ENCODE results near the gene ZNF189.

The ZNF189 gene

GRCh38 chr9:101399643-101399970 lies 956 bp downstream of the ZNF189 start:
- peak; percentile 11 for DNase-seq (ENCODE audit: low spot score)
- in situ Hi-C loops (cut with MboI; ENCODE audit: low sequenced_read_pairs, unreplicated experiment): no loop called here
- no peak for TF ChIP-seq CTCF (IDR thresholded peaks at IDR 0.05; ENCODE audit: borderline replicate concordance, control extremely low read depth, extremely low read depth, insufficient read depth, missing control alignments)

- DNase-seq (ENCODE audit: low spot score): no peak
- in situ Hi-C loops (cut with MboI; ENCODE audit: low sequenced_read_pairs, unreplicated experiment): no loop called here
- TF ChIP-seq CTCF (IDR thresholded peaks at IDR 0.05; ENCODE audit: borderline replicate concordance, control extremely low read depth, extremely low read depth, insufficient read depth, missing control alignments): no peak
These were observed 1.5 kb downstream of the ZNF189 start for GRCh38 chr9:101400120-101400519.

GRCh38 chr9:101403516-101404285 lies 5.0 kb downstream of the ZNF189 start:
- DNase-seq (ENCODE audit: low spot score): no peak
- in situ Hi-C loops (cut with MboI; ENCODE audit: low sequenced_read_pairs, unreplicated experiment): no loop called here
- TF ChIP-seq CTCF (IDR thresholded peaks at IDR 0.05; ENCODE audit: borderline replicate concordance, control extremely low read depth, extremely low read depth, insufficient read depth, missing control alignments): no peak

DNA sequence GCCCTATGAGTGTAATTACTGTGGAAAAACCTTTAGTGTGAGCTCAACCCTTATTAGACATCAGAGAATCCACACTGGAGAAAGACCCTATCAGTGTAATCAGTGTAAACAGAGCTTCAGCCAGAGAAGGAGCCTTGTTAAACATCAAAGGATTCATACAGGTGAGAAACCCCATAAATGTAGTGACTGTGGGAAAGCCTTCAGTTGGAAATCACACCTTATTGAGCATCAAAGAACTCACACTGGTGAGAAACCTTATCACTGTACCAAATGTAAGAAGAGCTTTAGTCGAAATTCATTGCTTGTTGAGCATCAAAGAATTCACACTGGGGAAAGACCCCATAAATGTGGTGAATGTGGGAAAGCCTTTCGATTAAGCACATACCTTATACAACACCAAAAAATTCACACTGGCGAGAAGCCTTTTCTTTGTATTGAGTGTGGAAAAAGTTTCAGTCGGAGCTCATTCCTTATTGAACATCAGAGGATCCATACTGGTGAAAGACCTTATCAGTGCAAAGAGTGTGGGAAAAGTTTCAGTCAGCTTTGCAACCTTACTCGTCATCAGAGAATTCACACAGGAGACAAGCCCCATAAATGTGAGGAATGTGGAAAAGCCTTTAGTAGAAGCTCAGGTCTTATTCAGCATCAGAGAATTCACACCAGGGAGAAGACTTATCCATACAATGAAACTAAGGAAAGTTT lies 9.9 kb downstream of the ZNF189 start:
- no peak for TF ChIP-seq CTCF (IDR thresholded peaks at IDR 0.05; ENCODE audit: borderline replicate concordance, control extremely low read depth, extremely low read depth, insufficient read depth, missing control alignments)
- in situ Hi-C loops (cut with MboI; ENCODE audit: low sequenced_read_pairs, unreplicated experiment): no loop called here

DNA sequence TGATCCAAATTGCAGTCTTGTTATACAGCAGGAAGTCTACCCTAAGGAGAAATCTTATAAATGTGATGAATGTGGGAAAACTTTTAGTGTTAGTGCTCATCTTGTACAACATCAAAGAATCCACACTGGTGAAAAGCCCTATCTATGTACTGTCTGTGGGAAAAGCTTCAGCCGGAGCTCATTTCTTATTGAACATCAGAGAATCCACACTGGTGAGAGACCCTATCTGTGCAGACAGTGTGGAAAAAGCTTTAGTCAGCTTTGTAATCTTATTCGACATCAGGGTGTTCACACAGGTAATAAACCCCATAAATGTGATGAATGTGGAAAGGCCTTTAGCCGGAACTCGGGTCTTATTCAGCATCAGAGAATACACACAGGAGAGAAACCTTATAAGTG lies 10.4 kb downstream of the ZNF189 start:
- in situ Hi-C loops (cut with MboI; ENCODE audit: low sequenced_read_pairs, unreplicated experiment): no loop called here
- DNase-seq (ENCODE audit: low spot score): no peak
- TF ChIP-seq CTCF (IDR thresholded peaks at IDR 0.05; ENCODE audit: borderline replicate concordance, control extremely low read depth, extremely low read depth, insufficient read depth, missing control alignments): no peak

More for the DNA sequence above, 9.9 kb downstream of the ZNF189 start:
- no peak for DNase-seq (ENCODE audit: low spot score)

GRCh38 chr9:101414839-101415238 lies 16.2 kb downstream of the ZNF189 start:
- no peak for TF ChIP-seq CTCF (IDR thresholded peaks at IDR 0.05; ENCODE audit: borderline replicate concordance, control extremely low read depth, extremely low read depth, insufficient read depth, missing control alignments)
- in situ Hi-C loops (cut with MboI; ENCODE audit: low sequenced_read_pairs, unreplicated experiment): no loop called here
- no peak for DNase-seq (ENCODE audit: low spot score)
